Esophagus squamous epithelium (tissue), 5 donors: ENCODE data around the gene TRPM7. TPM values are rescaled to one million over a fixed set of nuclear protein-coding genes. Genes with fewer than 3 reads are reported as not detected.

Experiments used
- DNase-seq: peaks from one replicate; lab custom pipeline; 2025; lab: John Stamatoyannopoulos, UW
- H3K27ac ChIP-seq, 4 donors: fragments of 200-600 bp; sonication (generic); one replicate each; pipeline ENCODE4 v1.5.1; 2016 to 2019; ENCODE audit warnings: mild to moderate bottlenecking in 1 of 4
- H3K27me3 ChIP-seq, 4 donors: fragments of 200-600 bp; sonication (generic); 1 replicate in 3 of 4; 2 replicates in 1 of 4; pipeline versions ENCODE4 v1.5.1 to v1.6.0; 2017 to 2021; ENCODE audit warnings: antibody characterized with exemption in 1 of 4
- H3K36me3 ChIP-seq, 3 donors: fragments of 200-600 bp; sonication (generic); one replicate each; pipeline ENCODE4 v1.5.1; 2016 to 2019
- H3K4me1 ChIP-seq, 3 donors: fragments of 200-600 bp; sonication (generic); one replicate each; pipeline ENCODE4 v1.5.1; 2017 to 2019
- H3K4me3 ChIP-seq, 4 donors: fragments of 200-600 bp; sonication (generic); 1 replicate in 3 of 4; 2 replicates in 1 of 4; pipeline ENCODE4 v1.5.1; 2016 to 2019; ENCODE audit warnings: mild to moderate bottlenecking in 2 of 4, moderate library complexity in 1 of 4
- H3K9me3 ChIP-seq, 3 donors: fragments of 200-600 bp; sonication (generic); one replicate each; pipeline ENCODE4 v1.5.1; 2016 to 2019
- CTCF ChIP-seq, 6 experiments: fragments of 450-650 bp in 4 of 6; fragments of 200-600 bp in 2 of 6; sonication (generic) in 2 of 6; IDR thresholded peaks; one replicate each; pipeline ENCODE4 v1.5.1; 2016 to 2019; ENCODE audit warnings: antibody characterized with exemption in 6 of 6, mild to moderate bottlenecking in 4 of 6, moderate library complexity in 4 of 6
- POLR2A ChIP-seq, 4 donors: fragments of 450-650 bp; IDR thresholded peaks; one replicate each; pipeline ENCODE4 v1.6.1; 2017; ENCODE audit warnings: antibody characterized with exemption in 4 of 4, mild to moderate bottlenecking in 4 of 4, moderate library complexity in 3 of 4
- WGBS, 2 donors: methylation state at CpG; one replicate each; pipeline ENCODE4 v1.1.5; 2018; 5-methylcytosine and 5-hydroxymethylcytosine counted together
- intact Hi-C: fragments of 100-400 bp; cut with DNase I; formaldehyde crosslinking; loops from one replicate; pipeline ENCODE4 v1.15.0; 2022
- total RNA-seq, 4 donors: library from RNA; depleted of rRNA; stranded (reverse); fragments of >200 nt; gene quantifications; one replicate each; pipeline ENCODE4 v1.1.0, GENCODE V29; 2016
- donor health status: DM: yes; HTN: yes; CAD: no.

Gene TRPM7
- total RNA-seq, 4 donors from 2014 or later, result 10.7 to 42.7 (median 27.2) TPM

GRCh38 chr15:50655555-50655954, 31.0 kb downstream of the TRPM7 start:
- Histone ChIP-seq H3K27me3 (no peaks in the 10 kb centered on the region), H3K9me3 (no peaks in the 10 kb centered on the region), H3K36me3 (peaks cover 0 to 99% (median 9%) of the 10 kb centered on the region in 3 donors), H3K4me3 (no peak overlapping the region), H3K27ac (no peak overlapping the region), H3K4me1 (no peaks in the 10 kb centered on the region)
- TF ChIP-seq CTCF (IDR thresholded peaks at IDR 0.05) (no peak), POLR2A (IDR thresholded peaks at IDR 0.05) (no peak)
- WGBS, 2 donors, result 93 to 98% methylated on average over 4 of the region's 4 CpGs
- DNase-seq, result no peak
- intact Hi-C loops, result no loop called here

GRCh38 chr15:50653156-50653743, 33.3 kb downstream of the TRPM7 start:
- H3K9me3 ChIP-seq, result no peaks in the 10 kb centered on the region
- DNase-seq, result no peak
- peaks cover 0 to 100% (median 15%) of the 10 kb centered on the region in 3 donors for H3K36me3 ChIP-seq
- H3K4me1 ChIP-seq, result no peaks in the 10 kb centered on the region
- TF ChIP-seq POLR2A (IDR thresholded peaks at IDR 0.05) (no peak), CTCF (IDR thresholded peaks at IDR 0.05) (no peak)
- no peaks in the 10 kb centered on the region for H3K27me3 ChIP-seq
- intact Hi-C loops, result no loop called here
- 67 to 83% methylated on average over 6 of the region's 6 CpGs for WGBS, 2 donors
- no peak overlapping the region for H3K4me3 ChIP-seq
- no peak overlapping the region for H3K27ac ChIP-seq

- H3K27me3 ChIP-seq, result no peaks in the 10 kb centered on the region
- DNase-seq, result no peak
- H3K9me3 ChIP-seq, result no peaks in the 10 kb centered on the region
- peaks cover 0 to 100% (median 15%) of the 10 kb centered on the region in 3 donors for H3K36me3 ChIP-seq
- H3K4me1 ChIP-seq, result no peaks in the 10 kb centered on the region
- H3K4me3 ChIP-seq, result no peak overlapping the region
- TF ChIP-seq POLR2A (IDR thresholded peaks at IDR 0.05) (no peak), CTCF (IDR thresholded peaks at IDR 0.05) (no peak)
- WGBS, 2 donors, result 86 to 100% methylated on average over 3 of the region's 3 CpGs
- intact Hi-C loops, result no loop called here
- no peak overlapping the region for H3K27ac ChIP-seq
Observed at GRCh38 chr15:50652671-50653070, 33.9 kb downstream of the TRPM7 start.

- 92 to 95% methylated on average over 2 of the region's 2 CpGs for WGBS, 2 donors
- H3K4me3 ChIP-seq, result no peak overlapping the region
- peaks cover 0 to 96% (median 23%) of the 10 kb centered on the region in 3 donors for H3K36me3 ChIP-seq
- H3K27ac ChIP-seq, result no peak overlapping the region
- H3K27me3 ChIP-seq, result no peaks in the 10 kb centered on the region
- DNase-seq, result no peak
- intact Hi-C loops, result no loop called here
- no peaks in the 10 kb centered on the region for H3K4me1 ChIP-seq
- TF ChIP-seq CTCF (IDR thresholded peaks at IDR 0.05) (no peak), POLR2A (IDR thresholded peaks at IDR 0.05) (no peak)
- H3K9me3 ChIP-seq, result no peaks in the 10 kb centered on the region
Observed at GRCh38 chr15:50641318-50641717, 45.3 kb downstream of the TRPM7 start.

- H3K36me3 ChIP-seq, result peaks cover 0 to 96% (median 13%) of the 10 kb centered on the region in 3 donors
- no peak overlapping the region for H3K4me3 ChIP-seq
- intact Hi-C loops, result no loop called here
- 79 to 84% methylated on average over 9 of the region's 9 CpGs for WGBS, 2 donors
- DNase-seq, result no peak
- no peaks in the 10 kb centered on the region for H3K27me3 ChIP-seq
- TF ChIP-seq POLR2A (IDR thresholded peaks at IDR 0.05), result no peak
- TF ChIP-seq CTCF (IDR thresholded peaks at IDR 0.05), result no peak
- H3K27ac ChIP-seq, result no peak overlapping the region
- H3K4me1 ChIP-seq, result no peaks in the 10 kb centered on the region
- H3K9me3 ChIP-seq, result no peaks in the 10 kb centered on the region
Observed at GRCh38 chr15:50636146-50636545, 50.5 kb downstream of the TRPM7 start.
